Gastrocnemius medialis (tissue), 4 donors: ENCODE data around the gene LZTR1. TPM values are rescaled to one million over a fixed set of nuclear protein-coding genes. Genes with fewer than 3 reads are reported as not detected.
A peak's percentile ranks its signal among the peaks of the same experiment; 100 is the strongest.

Source experiments
- ATAC-seq, 2 donors: fragments of 150-250 bp; one replicate each; pipeline ENCODE4 v1.9.1; 2016
- DNase-seq, 2 donors: peaks; one replicate each; pipeline ENCODE4 v3.0.0-alpha.2; 2019
- H3K27ac ChIP-seq, 4 donors: fragments of 200-600 bp; sonication (generic); 1 replicate in 1 of 4; 2 replicates in 3 of 4; pipeline ENCODE4 v1.5.1; 2016 to 2018; ENCODE audit warnings: mild to moderate bottlenecking in 2 of 4, moderate library complexity in 1 of 4
- H3K27me3 ChIP-seq, 3 donors: fragments of 200-600 bp; sonication (generic) in 2 of 3; 1 replicate in 1 of 3; 2 replicates in 2 of 3; pipeline versions ENCODE4 v1.5.1 to v1.6.0; 2016 to 2019; ENCODE audit warnings: mild to moderate bottlenecking in 1 of 3, moderate library complexity in 1 of 3
- H3K36me3 ChIP-seq, 2 donors: fragments of 200-600 bp; sonication (generic) in 1 of 2; one replicate each; pipeline ENCODE4 v1.5.1; 2017 to 2018
- H3K4me1 ChIP-seq, 2 donors: fragments of 200-600 bp; sonication (generic) in 1 of 2; one replicate each; pipeline ENCODE4 v1.5.1; 2016 to 2017; ENCODE audit warnings: mild to moderate bottlenecking in 2 of 2
- H3K4me3 ChIP-seq, 4 donors: fragments of 200-600 bp; sonication (generic) in 3 of 4; 1 replicate in 1 of 4; 2 replicates in 3 of 4; pipeline ENCODE4 v1.5.1; 2016 to 2019; ENCODE audit warnings: mild to moderate bottlenecking in 2 of 4
- H3K9me3 ChIP-seq, 3 donors: fragments of 200-600 bp; sonication (generic) in 2 of 3; 1 replicate in 1 of 3; 2 replicates in 2 of 3; pipeline ENCODE4 v1.5.1; 2016 to 2019
- POLR2A ChIP-seq, 2 donors: fragments of 450-650 bp; IDR thresholded peaks; one replicate each; pipeline ENCODE4 v1.6.1; 2017; ENCODE audit warnings: antibody characterized with exemption in 2 of 2, mild to moderate bottlenecking in 2 of 2, moderate library complexity in 2 of 2
- in situ Hi-C, 4 donors: fragments of 200-750 bp; cut with MboI; loops; one replicate each; pipeline versions ENCODE4 v1.15.0 to v1.8.0; 2017; ENCODE audit warnings: low sequenced_read_pairs in 4 of 4
- intact Hi-C: fragments of 100-400 bp; cut with DNase I; formaldehyde crosslinking; loops from one replicate; pipeline ENCODE4 v1.15.1; 2023; ENCODE audit warnings: low total_unique reads
- total RNA-seq, 4 donors: library from RNA; depleted of rRNA; stranded (reverse); fragments of >200 nt; gene quantifications; one replicate each; pipeline versions ENCODE4 v1.1.0 to v1.2.3, GENCODE V29; 2016
- TF ChIP-seq, protein P1 (sequence below), 5 experiments: fragments of 450-650 bp in 3 of 5; fragments of 200-600 bp in 2 of 5; sonication (generic) in 2 of 5; IDR thresholded peaks in 4 of 5; conservative IDR thresholded peaks in 1 of 5; 1 replicate in 4 of 5; 2 replicates in 1 of 5; pipeline ENCODE4 v1.5.1; 2016 to 2019; ENCODE audit warnings: antibody characterized with exemption in 5 of 5, mild to moderate bottlenecking in 3 of 5, moderate library complexity in 3 of 5

Gene LZTR1
- total RNA-seq, 4 donors from 2014 or later = 25.4 to 36.4 (median 26.3) TPM

DNA sequence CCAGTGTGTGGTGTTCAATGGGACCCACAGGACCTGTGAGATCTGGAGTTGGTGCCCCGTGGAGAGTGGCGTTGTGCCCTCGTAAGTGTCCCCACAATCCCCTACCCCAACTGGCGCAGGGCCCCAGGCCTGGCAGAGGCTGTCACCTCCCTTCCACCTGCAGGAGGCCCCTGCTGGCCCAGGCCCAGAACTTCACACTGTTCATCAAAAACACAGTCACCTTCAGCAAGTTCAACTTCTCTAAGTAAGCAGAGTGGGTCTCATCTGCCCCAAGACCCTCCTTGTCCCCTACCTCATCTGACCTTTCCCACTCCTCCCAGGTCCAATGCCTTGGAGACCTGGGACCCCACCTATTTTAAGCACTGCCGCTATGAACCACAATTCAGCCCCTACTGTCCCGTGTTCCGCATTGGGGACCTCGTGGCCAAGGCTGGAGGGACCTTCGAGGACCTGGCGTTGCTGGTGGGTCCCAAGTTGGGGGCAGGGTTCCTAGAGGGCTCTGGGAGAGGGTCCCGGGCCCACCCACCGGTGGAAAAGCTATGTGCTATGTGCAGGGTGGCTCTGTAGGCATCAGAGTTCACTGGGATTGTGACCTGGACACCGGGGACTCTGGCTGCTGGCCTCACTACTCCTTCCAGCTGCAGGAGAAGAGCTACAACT, 41.0 kb downstream of the LZTR1 start:
- intact Hi-C loops (no loop called here), in situ Hi-C loops (no loop called here)
- TF ChIP-seq, protein P1, sequence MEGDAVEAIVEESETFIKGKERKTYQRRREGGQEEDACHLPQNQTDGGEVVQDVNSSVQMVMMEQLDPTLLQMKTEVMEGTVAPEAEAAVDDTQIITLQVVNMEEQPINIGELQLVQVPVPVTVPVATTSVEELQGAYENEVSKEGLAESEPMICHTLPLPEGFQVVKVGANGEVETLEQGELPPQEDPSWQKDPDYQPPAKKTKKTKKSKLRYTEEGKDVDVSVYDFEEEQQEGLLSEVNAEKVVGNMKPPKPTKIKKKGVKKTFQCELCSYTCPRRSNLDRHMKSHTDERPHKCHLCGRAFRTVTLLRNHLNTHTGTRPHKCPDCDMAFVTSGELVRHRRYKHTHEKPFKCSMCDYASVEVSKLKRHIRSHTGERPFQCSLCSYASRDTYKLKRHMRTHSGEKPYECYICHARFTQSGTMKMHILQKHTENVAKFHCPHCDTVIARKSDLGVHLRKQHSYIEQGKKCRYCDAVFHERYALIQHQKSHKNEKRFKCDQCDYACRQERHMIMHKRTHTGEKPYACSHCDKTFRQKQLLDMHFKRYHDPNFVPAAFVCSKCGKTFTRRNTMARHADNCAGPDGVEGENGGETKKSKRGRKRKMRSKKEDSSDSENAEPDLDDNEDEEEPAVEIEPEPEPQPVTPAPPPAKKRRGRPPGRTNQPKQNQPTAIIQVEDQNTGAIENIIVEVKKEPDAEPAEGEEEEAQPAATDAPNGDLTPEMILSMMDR (IDR thresholded peaks at IDR 0.05 in 4 of 5, conservative IDR thresholded peaks at IDR 0.05 in 1 of 5) = no peak
- TF ChIP-seq POLR2A (IDR thresholded peaks at IDR 0.05) = no peak
- Histone ChIP-seq H3K9me3 (no peaks in the 10 kb centered on the region), H3K36me3 (peaks cover 0 to 18% of the 10 kb centered on the region in 2 donors), H3K27me3 (no peaks in the 10 kb centered on the region), H3K4me1 (no peaks in the 10 kb centered on the region), H3K4me3 (no peak overlapping the region), H3K27ac (no peak overlapping the region)
- no peak for DNase-seq
- ATAC-seq = no peak

DNA sequence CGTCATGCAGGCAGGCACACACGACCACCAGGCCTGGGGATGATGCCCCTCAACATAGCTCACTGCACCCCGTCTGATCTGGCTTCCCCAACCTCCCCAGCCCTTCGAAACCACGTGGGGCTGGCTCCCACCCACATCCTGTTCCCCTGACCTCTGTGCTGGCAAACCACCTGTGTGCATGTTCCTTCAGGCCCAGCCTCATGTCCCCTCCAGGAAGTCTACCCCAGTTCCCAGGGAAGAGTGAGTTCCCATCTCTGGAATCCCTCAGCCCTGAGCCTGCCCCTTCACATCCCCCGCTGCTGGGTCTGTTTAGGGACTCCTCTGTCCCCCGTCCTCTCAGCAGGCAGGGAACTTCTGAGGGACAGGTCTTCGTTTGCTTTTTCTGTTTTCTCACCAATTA, 43.2 kb downstream of the LZTR1 start:
- H3K27ac ChIP-seq = no peak overlapping the region
- DNase-seq = no peak
- in situ Hi-C loops = no loop called here
- peaks cover 0 to 18% of the 10 kb centered on the region in 2 donors for H3K36me3 ChIP-seq
- TF ChIP-seq POLR2A (IDR thresholded peaks at IDR 0.05) = no peak
- TF ChIP-seq, protein P1 (IDR thresholded peaks at IDR 0.05 in 4 of 5, conservative IDR thresholded peaks at IDR 0.05 in 1 of 5) = no peak
- H3K4me3 ChIP-seq = no peak overlapping the region
- intact Hi-C loops = no loop called here
- ATAC-seq = no peak
- H3K27me3 ChIP-seq = no peaks in the 10 kb centered on the region
- no peaks in the 10 kb centered on the region for H3K9me3 ChIP-seq
- no peaks in the 10 kb centered on the region for H3K4me1 ChIP-seq

DNA sequence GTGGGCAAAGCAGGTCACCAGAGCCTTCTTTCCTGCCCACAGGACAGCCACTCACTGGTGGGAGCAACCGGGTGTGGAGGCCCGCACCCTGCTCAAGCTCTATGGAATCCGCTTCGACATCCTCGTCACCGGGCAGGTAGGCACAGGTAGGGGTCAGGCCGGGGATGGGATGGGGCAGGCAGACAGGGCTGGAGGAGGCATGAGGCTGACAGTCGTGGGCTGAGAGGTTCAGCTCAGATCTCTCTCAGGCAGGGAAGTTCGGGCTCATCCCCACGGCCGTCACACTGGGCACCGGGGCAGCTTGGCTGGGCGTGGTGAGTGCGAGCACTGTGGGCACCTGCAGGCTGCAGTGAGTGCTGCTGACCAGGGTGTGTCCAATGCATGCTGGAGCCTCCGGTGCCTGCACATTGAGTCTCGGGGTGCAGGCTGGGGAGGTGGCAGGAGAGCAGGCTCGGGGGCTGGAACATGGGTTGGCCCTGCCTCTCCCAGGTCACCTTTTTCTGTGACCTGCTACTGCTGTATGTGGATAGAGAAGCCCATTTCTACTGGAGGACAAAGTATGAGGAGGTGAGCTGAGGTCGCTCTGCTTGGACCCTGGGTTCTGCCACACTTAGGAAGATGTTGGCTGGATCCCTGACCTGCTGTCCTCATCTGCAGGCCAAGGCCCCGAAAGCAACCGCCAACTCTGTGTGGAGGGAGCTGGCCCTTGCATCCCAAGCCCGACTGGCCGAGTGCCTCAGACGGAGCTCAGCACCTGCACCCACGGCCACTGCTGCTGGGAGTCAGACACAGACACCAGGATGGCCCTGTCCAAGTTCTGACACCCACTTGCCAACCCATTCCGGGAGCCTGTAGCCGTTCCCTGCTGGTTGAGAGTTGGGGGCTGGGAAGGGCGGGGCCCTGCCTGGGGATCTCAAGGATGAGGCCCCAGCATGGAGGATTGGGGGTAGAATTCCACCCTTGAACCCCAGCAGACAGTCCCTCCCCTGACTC, 44.0 kb downstream of the LZTR1 start:
- Histone ChIP-seq H3K36me3 (peaks cover 0 to 18% of the 10 kb centered on the region in 2 donors), H3K9me3 (no peaks in the 10 kb centered on the region), H3K27ac (no peak overlapping the region), H3K4me3 (no peak overlapping the region), H3K4me1 (no peaks in the 10 kb centered on the region), H3K27me3 (no peaks in the 10 kb centered on the region)
- ATAC-seq = no peak
- DNase-seq = no peak
- intact Hi-C loops (no loop called here), in situ Hi-C loops (no loop called here)
- TF ChIP-seq, protein P1 (IDR thresholded peaks at IDR 0.05 in 4 of 5, conservative IDR thresholded peaks at IDR 0.05 in 1 of 5) = no peak
- TF ChIP-seq POLR2A (IDR thresholded peaks at IDR 0.05) = no peak

DNA sequence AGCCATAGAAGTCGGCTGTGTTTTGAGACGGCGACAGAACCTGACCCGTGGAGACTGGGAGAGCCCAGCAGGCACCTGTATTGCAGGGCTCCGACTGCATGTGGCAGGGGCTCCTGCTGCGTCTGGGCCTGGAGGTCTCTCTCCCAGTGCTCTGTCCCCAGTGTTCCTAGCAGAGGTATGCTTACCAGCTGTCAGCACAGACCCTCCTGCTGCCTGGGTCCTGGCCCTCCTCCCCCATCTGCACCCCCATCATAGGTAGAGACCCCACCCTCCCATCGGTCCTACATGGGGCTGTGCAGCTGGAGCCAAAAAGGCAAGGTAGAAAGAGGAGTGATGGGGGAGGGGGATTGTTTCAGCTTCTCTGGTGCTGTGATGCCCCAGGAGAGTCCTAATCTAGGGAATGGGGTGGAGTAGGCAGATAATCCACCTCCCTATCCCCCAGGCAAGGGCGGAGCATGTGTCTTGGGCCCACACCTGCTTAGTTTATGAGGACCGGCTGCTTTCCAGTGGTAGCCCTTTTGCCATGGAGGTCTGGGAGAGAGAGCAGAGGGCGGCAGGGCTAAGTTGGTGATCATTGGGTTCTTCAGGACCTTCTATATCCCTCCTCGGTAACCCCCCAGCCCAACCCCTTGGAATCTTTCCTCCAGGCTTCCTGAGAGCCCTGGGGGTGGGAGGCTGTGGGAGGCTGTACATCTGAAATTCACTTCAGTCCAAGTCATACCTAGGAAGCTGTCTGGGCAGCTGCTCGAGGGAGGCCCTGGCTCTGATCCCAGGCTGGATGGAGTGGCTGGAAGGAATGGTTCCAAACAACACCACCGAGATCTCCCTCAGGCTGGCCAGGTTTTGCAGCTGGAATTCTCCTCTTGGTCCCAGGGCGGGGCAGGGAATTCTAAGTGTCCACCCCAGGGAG, 44.9 kb downstream of the LZTR1 start:
- Histone ChIP-seq H3K27me3 (peaks cover 8 to 9% (median 8%) of the 10 kb centered on the region in 3 donors), H3K36me3 (peaks cover 0 to 18% of the 10 kb centered on the region in 2 donors), H3K9me3 (no peaks in the 10 kb centered on the region), H3K4me1 (peaks cover 0 to 3% of the 10 kb centered on the region in 2 donors), H3K4me3 (no peak overlapping the region), H3K27ac (no peak overlapping the region)
- intact Hi-C loops = no loop called here
- peak in 1 of 2 donors; percentile 65 for DNase-seq
- in situ Hi-C loops = no loop called here
- TF ChIP-seq, protein P1 (IDR thresholded peaks at IDR 0.05 in 4 of 5, conservative IDR thresholded peaks at IDR 0.05 in 1 of 5) = no peak
- TF ChIP-seq POLR2A (IDR thresholded peaks at IDR 0.05) = no peak
- peak; percentile 37 to 53 for ATAC-seq
